Measurements from ENCODE around the gene GSDMA. TPM values are rescaled to one million over a fixed set of nuclear protein-coding genes. Genes with fewer than 3 reads are reported as not detected.

The GSDMA gene
- total and polyA plus RNA-seq, 9 of the 15 experiments (the other 6 are each of a cell fraction or from before 2014, with no cell fraction given) = 0.04 to 0.13 (median 0.07) TPM; not detected in 2

DNA sequence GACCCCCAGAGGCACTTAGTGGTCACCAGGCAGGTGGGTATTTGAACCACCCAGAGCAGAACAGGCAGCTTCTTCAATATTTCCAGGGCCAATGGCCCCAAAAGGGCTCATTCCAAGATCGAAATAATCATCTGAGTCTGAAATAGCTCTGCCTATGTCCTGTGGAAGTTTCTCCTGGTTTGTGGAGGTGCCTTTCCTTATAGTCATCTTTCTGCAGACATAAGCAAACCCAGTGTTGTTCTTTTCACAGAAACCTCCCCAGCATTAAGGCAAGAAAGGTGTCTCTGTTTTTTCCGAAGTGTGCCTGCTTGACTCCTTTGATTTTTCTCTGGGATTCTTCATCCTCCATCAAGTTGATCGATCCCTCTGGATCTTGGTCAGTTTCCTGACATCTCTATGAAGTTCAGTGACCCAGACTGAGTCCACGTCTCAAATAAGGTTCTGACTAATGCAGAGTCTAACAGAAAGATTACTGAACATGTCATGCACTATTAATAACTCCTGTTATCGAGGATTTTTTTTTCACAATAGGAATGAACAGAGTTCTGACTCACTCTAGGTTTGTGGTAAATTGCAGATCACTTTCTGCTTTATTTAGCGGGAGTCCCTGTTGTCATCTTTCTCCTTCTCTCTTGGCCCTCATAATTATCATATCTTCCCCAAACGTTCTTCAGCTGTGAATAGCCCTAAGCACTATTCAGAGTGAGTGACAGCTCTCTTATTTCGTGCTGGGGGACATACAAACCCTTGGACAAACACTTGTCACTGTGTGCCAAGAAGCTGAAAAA, 33.8 kb upstream of the GSDMA start (continued):
- TF ChIP-seq SMARCE1 (IDR thresholded peaks at IDR 0.05) (peak; percentile 59; the same call in 1 of the 2 replicates), GATAD2A (IDR thresholded peaks at IDR 0.05) (no peak), NFE2 (IDR thresholded peaks at IDR 0.05; ENCODE audit: low read depth) (peak; percentile 48; the same call in 1 of the 2 replicates), ZNF121 (CRISPR knock-in tag; conservative IDR thresholded peaks at IDR 0.05) (0 out of 2 replicates have a peak, but pooled peaks have one; percentile 13), ZNF384 (IDR thresholded peaks at IDR 0.05; ENCODE audit: low read depth, low read length) (peak; percentile 75), FOSL1 (tag; conservative IDR thresholded peaks at IDR 0.05) (peak; percentile 84), SPI1 (IDR thresholded peaks at IDR 0.05; ENCODE audit: borderline replicate concordance, low read depth, low read length) (no peak), NCOR1 (IDR thresholded peaks at IDR 0.05) (peak; percentile 27; the same call in 1 of the 2 replicates), KDM1A (IDR thresholded peaks at IDR 0.05) (peak; percentile 20 to 39; a peak in 1 of 4 replicates), DPF2 (IDR thresholded peaks at IDR 0.05) (peak; percentile 53; the same call in 1 of the 2 replicates), BRD4 (IDR thresholded peaks at IDR 0.05) (no peak), ATF7 (IDR thresholded peaks at IDR 0.05) (peak; percentile 48; the same call in 1 of the 2 replicates), CREM (IDR thresholded peaks at IDR 0.05; ENCODE audit: low read depth) (peak; percentile 12; the same call in 1 of the 2 replicates), MEF2A (IDR thresholded peaks at IDR 0.05; ENCODE audit: control insufficient read depth, low read depth, low read length) (peak; percentile 95), ARID1B (IDR thresholded peaks at IDR 0.05) (peak; percentile 45), SMAD4 (CRISPR knock-in tag; conservative IDR thresholded peaks at IDR 0.05) (0 out of 2 replicates have a peak, but pooled peaks have one; percentile 23), ZBTB17 (CRISPR knock-in tag; IDR thresholded peaks at IDR 0.05) (no peak), JUND (IDR thresholded peaks at IDR 0.05; ENCODE audit: borderline replicate concordance, low read depth, low read length) (peak; percentile 79), JUND (tag; IDR thresholded peaks at IDR 0.05; ENCODE audit: borderline replicate concordance, low read depth, low read length) (peak; percentile 69; the same call in 1 of the 3 replicates), MEIS2 (IDR thresholded peaks at IDR 0.05; ENCODE audit: partially characterized antibody) (peak; percentile 62), CEBPG (CRISPR knock-in tag; IDR thresholded peaks at IDR 0.05) (no peak), CEBPG (tag; conservative IDR thresholded peaks at IDR 0.05 in 1 of 2, IDR thresholded peaks at IDR 0.05 in 1 of 2) (peak in 1 of 2 experiments; percentile 43; a peak in 1 of 4 replicates)
- TF ChIP-seq, protein P1, sequence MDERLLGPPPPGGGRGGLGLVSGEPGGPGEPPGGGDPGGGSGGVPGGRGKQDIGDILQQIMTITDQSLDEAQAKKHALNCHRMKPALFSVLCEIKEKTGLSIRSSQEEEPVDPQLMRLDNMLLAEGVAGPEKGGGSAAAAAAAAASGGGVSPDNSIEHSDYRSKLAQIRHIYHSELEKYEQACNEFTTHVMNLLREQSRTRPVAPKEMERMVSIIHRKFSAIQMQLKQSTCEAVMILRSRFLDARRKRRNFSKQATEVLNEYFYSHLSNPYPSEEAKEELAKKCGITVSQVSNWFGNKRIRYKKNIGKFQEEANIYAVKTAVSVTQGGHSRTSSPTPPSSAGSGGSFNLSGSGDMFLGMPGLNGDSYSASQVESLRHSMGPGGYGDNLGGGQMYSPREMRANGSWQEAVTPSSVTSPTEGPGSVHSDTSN (CRISPR knock-in tag; IDR thresholded peaks at IDR 0.05; ENCODE audit: low read depth) = 0 out of 2 replicates have a peak, but pooled peaks have one; percentile 35
- TF ChIP-seq, protein P1 (tag; conservative IDR thresholded peaks at IDR 0.05; ENCODE audit: low read depth) = peak; percentile 56
- TF ChIP-seq, protein P2, sequence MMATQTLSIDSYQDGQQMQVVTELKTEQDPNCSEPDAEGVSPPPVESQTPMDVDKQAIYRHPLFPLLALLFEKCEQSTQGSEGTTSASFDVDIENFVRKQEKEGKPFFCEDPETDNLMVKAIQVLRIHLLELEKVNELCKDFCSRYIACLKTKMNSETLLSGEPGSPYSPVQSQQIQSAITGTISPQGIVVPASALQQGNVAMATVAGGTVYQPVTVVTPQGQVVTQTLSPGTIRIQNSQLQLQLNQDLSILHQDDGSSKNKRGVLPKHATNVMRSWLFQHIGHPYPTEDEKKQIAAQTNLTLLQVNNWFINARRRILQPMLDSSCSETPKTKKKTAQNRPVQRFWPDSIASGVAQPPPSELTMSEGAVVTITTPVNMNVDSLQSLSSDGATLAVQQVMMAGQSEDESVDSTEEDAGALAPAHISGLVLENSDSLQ (IDR thresholded peaks at IDR 0.05) = peak; percentile 95
- TF ChIP-seq, protein P3, sequence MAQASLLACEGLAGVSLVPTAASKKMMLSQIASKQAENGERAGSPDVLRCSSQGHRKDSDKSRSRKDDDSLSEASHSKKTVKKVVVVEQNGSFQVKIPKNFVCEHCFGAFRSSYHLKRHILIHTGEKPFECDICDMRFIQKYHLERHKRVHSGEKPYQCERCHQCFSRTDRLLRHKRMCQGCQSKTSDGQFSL (CRISPR knock-in tag; IDR thresholded peaks at IDR 0.05) = no peak
- TF ChIP-seq, protein P3 (tag; IDR thresholded peaks at IDR 0.05) = no peak

Measured in K562 (cell line).